Measurements from ENCODE around the gene VSTM2L. TPM values are rescaled to one million over a fixed set of nuclear protein-coding genes. Genes with fewer than 3 reads are reported as not detected.

The VSTM2L gene
- total RNA-seq, 2 experiments from 2014 or later, result not detected

DNA sequence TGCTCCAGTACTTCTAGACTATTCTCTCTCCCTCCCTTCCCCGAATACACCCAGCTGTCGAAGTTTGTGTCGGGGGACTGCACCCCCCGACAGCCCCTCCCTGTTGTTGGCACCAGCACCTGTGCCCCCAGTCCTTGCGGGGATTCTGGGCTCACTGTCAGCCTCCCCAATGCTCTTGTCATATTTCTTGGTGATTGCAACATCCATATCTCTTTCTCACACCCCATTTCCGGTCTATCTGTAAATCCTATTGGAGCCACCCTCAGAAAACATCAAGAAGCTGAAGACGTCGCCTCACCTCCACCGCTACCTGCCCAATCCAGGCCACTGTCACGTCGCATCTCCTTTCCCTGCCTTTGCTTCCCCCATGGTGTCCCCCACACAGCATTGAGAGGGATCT, 32.6 kb upstream of the VSTM2L start:
- H3K27ac Mint-ChIP-seq, result peak overlapping the region; percentile 1
- POLR2A ChIA-PET, result no interaction called here

DNA sequence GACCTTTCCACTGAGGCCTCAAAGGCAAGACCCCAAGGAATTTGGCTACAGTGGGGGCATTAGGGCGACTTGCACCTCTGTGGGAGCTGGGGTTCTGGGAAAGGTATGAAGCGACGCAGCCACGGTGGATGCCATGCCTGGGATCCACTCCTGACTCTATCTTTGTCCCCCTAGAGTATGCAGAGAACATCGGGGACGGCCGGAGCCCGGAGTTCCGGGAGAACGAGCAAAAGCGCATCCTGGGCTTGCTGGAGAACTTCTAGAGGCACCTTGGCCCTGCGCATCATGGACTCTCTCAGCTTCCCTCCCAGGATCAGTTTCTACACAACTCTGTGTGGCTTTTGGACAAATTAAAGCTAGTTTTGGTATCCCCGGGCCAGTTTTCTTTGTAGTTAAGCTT, 31.2 kb upstream of the VSTM2L start:
- DNase-seq, result no peak
- H3K4me1 Mint-ChIP-seq, result no peaks in the 10 kb centered on the region
- H3K36me3 Mint-ChIP-seq (ENCODE audit: low read depth), result peaks cover 6% of the 10 kb centered on the region
- H3K27ac Mint-ChIP-seq, result no peak overlapping the region
- no peaks in the 10 kb centered on the region for H3K9me3 Mint-ChIP-seq
- no peak overlapping the region for H3K4me3 Mint-ChIP-seq
- ChIA-PET CTCF (interaction anchor here (1.5 kb wide), 1 partner anchor 10 kb away, joined by 6 read pairs; no protein-coding TSS in a partner anchor), POLR2A (no interaction called here)
- no peaks in the 10 kb centered on the region for H3K27me3 Mint-ChIP-seq

More for the DNA sequence above, 32.6 kb upstream of the VSTM2L start:
- H3K4me1 Mint-ChIP-seq, result no peaks in the 10 kb centered on the region
- H3K36me3 Mint-ChIP-seq (ENCODE audit: low read depth), result peaks cover 6% of the 10 kb centered on the region
- no peaks in the 10 kb centered on the region for H3K27me3 Mint-ChIP-seq
- no peak for DNase-seq
- CTCF ChIA-PET, result no interaction called here
- no peaks in the 10 kb centered on the region for H3K9me3 Mint-ChIP-seq
- H3K4me3 Mint-ChIP-seq, result no peak overlapping the region

DNA sequence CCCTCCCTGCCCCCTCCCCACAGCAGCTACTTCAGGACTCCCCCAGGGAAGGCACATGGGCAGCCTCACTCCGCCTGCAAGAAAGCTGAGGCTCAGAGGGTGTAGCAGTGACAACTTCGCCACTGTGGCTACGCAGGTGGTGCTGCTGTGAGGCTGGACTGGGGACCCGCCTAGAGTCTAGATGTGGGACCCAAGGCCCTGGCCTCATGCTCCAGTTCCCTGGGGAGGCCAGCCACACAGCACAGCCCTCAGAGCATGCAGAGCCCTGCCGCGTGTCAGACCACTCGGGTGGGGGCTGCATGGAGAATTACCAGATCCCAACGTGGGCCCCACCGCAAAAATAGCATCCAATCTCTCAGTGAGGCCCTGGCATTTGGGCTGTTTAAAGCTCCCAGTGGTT, 30.8 kb upstream of the VSTM2L start:
- CTCF ChIA-PET, result interaction anchor here (1.5 kb wide), 1 partner anchor 10 kb away, joined by 6 read pairs; no protein-coding TSS in a partner anchor
- H3K36me3 Mint-ChIP-seq (ENCODE audit: low read depth), result peaks cover 6% of the 10 kb centered on the region
- H3K4me1 Mint-ChIP-seq, result no peaks in the 10 kb centered on the region
- POLR2A ChIA-PET, result no interaction called here
- H3K4me3 Mint-ChIP-seq, result no peak overlapping the region
- DNase-seq, result no peak
- no peaks in the 10 kb centered on the region for H3K27me3 Mint-ChIP-seq
- H3K9me3 Mint-ChIP-seq, result no peaks in the 10 kb centered on the region
- H3K27ac Mint-ChIP-seq, result no peak overlapping the region

DNA sequence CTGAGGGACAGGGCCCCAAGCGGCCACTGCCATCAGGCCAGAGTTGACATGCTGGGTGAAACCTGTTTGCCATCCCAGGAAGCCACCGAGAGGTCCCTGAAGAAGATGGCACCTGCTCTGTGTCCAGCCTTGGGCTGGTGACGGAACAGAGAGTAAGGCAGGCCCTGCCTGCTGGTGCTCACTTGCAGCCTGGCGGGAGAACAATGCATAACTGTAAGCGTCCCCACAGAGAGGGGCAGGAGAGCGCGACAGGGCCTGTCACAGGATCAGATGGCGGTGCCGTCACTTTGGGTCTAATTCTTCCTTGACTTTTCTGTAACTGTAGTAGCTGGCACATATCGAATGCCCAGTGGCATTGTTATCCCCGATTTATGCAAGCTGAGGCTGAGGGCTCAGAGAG, 29.0 kb upstream of the VSTM2L start:
- Mint-ChIP-seq H3K9me3 (no peaks in the 10 kb centered on the region), H3K4me1 (no peaks in the 10 kb centered on the region), H3K27ac (no peak overlapping the region), H3K27me3 (no peaks in the 10 kb centered on the region), H3K36me3 (ENCODE audit: low read depth) (peaks cover 6% of the 10 kb centered on the region), H3K4me3 (no peak overlapping the region)
- ChIA-PET CTCF (interaction anchor here (0.5 kb wide), 1 partner anchor 78 kb away, joined by 4 read pairs; no protein-coding TSS in a partner anchor), POLR2A (no interaction called here)
- DNase-seq, result no peak

DNA sequence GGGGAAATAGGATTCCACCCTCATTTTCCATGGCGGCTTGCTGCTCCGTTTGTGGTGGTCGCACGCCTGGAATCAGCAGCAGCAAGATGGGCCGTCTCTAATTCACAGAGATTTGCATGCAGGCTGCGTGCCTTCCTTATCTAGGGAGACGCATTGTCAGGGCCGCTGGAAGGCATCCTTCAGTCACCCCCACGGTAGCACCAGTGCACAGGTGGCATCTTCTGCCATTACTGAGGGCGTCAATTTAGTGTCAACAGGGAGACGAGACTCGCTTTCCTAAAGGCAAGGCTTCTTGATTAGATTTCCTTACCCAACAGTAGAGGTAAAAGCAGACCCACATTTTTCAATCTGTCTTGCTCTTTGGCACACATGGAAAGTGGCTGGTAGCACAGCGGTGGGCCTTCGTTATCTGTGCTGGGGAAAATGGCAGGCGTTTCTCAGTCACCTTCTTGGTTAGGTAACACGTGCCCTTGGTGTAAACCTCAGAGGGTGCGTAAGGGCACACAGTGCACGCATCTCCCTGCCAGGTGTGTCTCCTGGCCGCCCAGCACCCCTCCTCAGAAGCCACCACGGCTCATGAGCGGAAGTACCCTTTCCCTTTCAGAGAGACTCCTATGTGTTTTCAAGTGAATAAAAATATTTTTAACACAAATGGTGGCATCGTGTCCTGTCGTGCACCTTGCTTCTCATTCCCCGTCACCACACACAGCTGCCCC, 27.3 kb upstream of the VSTM2L start:
- H3K27ac Mint-ChIP-seq, result no peak overlapping the region
- H3K9me3 Mint-ChIP-seq, result no peaks in the 10 kb centered on the region
- no peaks in the 10 kb centered on the region for H3K27me3 Mint-ChIP-seq
- H3K36me3 Mint-ChIP-seq (ENCODE audit: low read depth), result peaks cover 2% of the 10 kb centered on the region
- no peaks in the 10 kb centered on the region for H3K4me1 Mint-ChIP-seq
- ChIA-PET CTCF (no interaction called here), POLR2A (no interaction called here)
- DNase-seq, result no peak
- H3K4me3 Mint-ChIP-seq, result no peak overlapping the region

DNA sequence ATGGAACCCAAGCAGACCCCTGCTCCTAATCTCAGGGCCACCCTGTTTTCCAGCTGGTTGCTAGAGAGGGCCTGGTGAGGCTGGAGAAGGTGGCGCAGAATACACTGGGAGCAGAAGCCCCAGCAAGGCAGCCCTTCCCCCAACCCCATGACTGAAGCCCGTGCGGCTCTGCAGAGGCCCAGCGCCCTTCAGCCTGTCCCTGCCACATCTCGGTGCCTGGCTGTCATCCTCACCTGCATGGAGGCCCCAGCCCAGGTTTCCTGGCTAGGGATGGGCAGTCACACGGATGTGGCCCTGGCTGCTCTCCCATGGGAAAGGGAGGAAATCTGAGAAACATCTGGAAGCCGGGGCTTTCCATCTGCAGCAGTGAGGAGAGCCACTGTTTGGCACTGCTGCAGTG, 26.1 kb upstream of the VSTM2L start:
- no peaks in the 10 kb centered on the region for H3K4me1 Mint-ChIP-seq
- POLR2A ChIA-PET, result no interaction called here
- CTCF ChIA-PET, result no interaction called here
- DNase-seq, result no peak
- H3K27me3 Mint-ChIP-seq, result no peaks in the 10 kb centered on the region
- no peak overlapping the region for H3K27ac Mint-ChIP-seq
- H3K4me3 Mint-ChIP-seq, result no peak overlapping the region
- H3K36me3 Mint-ChIP-seq (ENCODE audit: low read depth), result no peaks in the 10 kb centered on the region
- H3K9me3 Mint-ChIP-seq, result no peaks in the 10 kb centered on the region

DNA sequence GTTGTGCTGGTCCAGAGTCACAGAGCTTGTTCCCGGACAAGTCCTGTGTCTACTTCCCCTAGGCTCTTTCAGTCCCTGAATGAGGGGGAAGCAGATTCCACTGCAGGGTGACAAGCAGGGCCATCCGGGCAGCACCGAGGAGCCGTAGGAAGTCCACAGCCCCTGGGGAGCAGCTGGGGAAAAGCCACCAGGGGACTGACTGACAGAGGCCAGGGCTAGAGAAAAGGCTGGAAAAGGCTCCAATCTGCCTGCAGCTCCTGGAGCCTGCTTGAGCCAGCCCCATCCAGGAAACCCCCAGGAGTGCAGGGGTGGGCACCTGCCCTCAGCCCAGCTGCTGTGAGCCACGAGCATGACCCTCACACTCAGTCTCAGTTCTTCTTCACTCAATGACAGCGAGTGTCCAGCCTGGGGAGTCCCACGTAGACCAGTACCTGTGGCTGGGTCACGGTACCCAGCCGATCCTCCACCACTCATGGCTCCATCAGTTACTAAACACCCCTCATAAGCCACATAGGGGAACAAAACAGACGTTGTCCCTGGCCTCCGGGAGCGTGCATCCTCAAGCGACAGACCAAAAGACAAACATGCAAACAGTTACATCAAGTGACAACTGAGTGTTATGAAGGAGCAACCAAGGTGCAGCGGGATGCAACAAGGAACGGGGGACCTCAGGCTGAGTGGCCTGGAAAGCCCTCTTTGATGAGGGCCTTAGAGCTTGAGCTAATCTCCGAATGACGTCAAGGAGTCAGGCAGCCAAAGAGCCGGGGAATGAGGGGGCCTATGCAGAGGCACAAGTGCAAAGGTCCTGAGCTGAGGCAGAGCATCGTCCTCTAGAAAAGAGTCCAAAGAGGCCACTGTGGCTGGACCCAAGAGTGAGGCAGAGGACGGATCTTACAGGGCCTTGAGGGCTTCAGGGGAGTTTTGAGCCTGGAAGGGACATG, 24.8 kb upstream of the VSTM2L start:
- Mint-ChIP-seq H3K36me3 (ENCODE audit: low read depth) (no peaks in the 10 kb centered on the region), H3K4me1 (no peaks in the 10 kb centered on the region), H3K27ac (no peak overlapping the region), H3K27me3 (no peaks in the 10 kb centered on the region), H3K9me3 (no peaks in the 10 kb centered on the region), H3K4me3 (no peak overlapping the region)
- ChIA-PET CTCF (no interaction called here), POLR2A (no interaction called here)
- DNase-seq, result no peak

DNA sequence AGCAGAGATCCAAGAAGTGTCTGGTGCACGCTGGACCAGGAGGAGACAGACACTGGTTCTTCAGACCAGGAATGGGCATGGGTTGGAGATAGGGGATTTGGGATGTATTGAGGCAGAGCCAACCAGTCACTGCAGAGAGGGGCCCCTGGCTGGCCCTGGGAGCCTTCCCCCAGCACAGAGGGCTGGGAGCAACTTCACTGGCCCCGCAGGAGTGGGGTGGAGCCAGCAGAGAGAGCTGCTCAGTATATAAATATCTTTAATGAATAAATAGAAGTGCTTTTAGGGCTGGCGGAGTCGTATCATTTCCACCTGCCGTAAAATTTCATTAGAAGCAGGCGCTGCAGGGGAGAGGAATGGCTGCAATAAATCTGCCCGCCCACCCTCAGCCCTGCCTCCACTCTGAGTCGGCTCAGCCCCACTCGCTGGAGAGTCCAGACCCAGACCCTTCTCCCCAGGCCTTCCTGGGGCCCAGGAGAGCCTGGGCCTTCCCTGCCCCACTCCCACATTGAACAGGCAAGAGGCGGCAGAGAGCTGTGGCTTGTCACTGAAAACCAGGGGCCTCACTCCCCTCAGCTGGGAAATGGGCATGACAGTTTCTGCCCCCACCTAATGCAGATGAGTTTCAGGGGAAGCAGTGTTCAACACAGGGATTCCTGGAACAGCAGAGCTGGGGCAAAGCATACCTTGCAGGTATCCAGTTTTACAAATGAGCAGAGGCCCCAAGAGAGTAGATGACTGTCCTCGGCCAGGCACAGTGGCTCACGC, 23.9 kb upstream of the VSTM2L start:
- DNase-seq, result no peak
- no peaks in the 10 kb centered on the region for H3K4me1 Mint-ChIP-seq
- H3K36me3 Mint-ChIP-seq (ENCODE audit: low read depth), result no peaks in the 10 kb centered on the region
- H3K4me3 Mint-ChIP-seq, result no peak overlapping the region
- no peaks in the 10 kb centered on the region for H3K27me3 Mint-ChIP-seq
- no peak overlapping the region for H3K27ac Mint-ChIP-seq
- CTCF ChIA-PET, result no interaction called here
- no peaks in the 10 kb centered on the region for H3K9me3 Mint-ChIP-seq
- POLR2A ChIA-PET, result no interaction called here

DNA sequence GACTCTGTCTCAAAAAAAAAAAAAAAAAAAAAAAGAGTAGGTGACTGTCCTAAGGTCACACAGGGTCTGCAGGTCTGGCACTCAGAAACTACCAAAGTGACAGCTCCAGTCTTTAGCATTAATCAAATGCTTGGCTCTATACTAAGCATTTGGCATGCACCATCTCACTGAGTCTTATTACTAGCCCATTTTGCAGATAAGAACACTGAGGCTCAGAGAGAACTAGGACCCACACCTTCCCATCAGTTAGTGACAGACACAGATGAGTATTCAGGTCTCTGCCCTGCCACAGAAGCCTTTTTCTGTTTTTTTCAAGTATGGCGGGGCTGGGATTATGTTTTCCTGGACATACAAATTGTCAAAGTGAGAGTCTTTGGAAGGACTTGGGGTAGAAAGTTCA, 23.1 kb upstream of the VSTM2L start:
- ChIA-PET POLR2A (no interaction called here), CTCF (no interaction called here)
- Mint-ChIP-seq H3K9me3 (no peaks in the 10 kb centered on the region), H3K4me1 (no peaks in the 10 kb centered on the region), H3K4me3 (no peak overlapping the region), H3K27me3 (no peaks in the 10 kb centered on the region), H3K36me3 (ENCODE audit: low read depth) (no peaks in the 10 kb centered on the region), H3K27ac (no peak overlapping the region)
- DNase-seq, result no peak

DNA sequence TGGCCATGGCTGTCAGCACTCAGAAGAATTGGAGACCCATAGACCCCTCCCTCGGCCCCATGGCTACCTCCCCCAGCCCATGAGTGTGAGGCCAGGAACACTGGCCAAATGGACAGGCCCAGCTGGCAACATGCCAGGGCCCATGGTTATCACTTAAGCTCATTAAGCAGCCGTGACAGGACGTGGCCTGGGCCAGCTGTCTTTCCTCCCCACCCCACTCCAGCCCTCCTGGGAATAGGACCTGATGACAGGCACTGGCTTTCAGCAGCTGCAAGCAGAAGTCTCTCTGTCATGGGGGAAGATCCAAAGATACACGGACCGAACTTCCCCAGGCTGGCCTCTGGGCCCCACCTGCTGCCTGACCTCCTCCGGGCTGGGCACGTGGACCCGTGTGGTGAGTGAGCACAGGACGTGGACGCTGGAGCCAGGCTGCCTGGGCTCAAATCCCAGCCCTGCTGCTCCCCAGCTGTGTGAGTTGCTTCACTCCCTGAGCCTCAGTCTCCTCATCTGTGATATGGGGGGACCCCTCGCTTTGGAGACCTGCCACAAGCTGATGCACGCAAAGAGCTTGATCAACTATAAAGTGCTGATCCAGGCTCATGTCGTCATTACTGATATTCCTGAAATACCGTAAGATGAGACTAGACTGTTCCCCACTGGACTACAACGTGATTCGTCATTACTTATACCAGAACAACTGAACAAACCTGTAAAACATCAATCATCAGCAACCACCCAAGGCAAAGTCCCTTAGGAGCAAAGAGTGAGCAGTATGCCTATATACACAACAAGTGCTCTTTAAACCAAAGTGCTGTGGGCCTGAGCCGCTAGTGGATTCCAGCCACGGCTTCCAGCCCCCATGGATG, 22.0 kb upstream of the VSTM2L start:
- Mint-ChIP-seq H3K27me3 (no peaks in the 10 kb centered on the region), H3K27ac (no peak overlapping the region), H3K9me3 (no peaks in the 10 kb centered on the region), H3K4me1 (no peaks in the 10 kb centered on the region), H3K4me3 (no peak overlapping the region), H3K36me3 (ENCODE audit: low read depth) (no peaks in the 10 kb centered on the region)
- POLR2A ChIA-PET, result no interaction called here
- CTCF ChIA-PET, result no interaction called here
- no peak for DNase-seq

DNA sequence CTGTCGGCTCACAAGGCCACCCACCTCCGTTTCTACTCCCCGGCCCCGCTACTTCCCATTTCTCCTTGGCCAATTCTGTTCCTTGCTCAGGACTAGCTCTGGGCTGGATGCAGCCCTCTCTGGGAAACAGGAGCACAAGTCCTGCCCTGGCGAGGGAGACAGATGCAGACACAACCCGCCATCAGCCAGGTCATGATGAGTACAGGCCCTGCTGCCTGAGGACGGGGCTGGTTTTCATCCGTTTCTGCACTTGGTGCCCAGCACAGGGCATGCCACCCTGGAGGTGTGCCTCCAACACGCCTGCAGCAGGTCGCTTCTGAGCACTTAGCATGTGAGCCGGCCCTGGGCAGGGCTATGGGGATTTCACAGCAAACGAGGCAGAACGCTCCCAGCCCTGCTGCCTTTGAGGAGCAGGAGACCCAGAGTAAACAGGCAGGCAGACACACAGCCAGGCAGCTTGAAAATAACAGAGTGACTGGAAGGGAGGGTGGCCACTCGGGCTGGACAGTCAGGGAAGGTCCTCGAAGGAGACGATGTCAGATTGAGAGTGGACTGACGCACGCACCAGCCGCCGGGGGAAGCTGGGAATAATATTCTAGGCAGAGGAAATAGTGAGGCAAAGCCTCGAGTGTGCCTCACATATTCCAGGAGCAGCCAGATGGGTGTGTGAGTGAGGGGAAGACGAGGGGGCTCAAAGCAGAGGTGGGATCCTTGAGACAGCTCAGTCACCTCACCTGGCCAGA, 21.2 kb upstream of the VSTM2L start:
- ChIA-PET POLR2A (no interaction called here), CTCF (interaction anchor here (1.2 kb wide), 1 partner anchor 9 kb away, joined by 6 read pairs; no protein-coding TSS in a partner anchor)
- no peaks in the 10 kb centered on the region for H3K4me1 Mint-ChIP-seq
- no peak for DNase-seq
- no peaks in the 10 kb centered on the region for H3K9me3 Mint-ChIP-seq
- H3K36me3 Mint-ChIP-seq (ENCODE audit: low read depth), result no peaks in the 10 kb centered on the region
- H3K27me3 Mint-ChIP-seq, result no peaks in the 10 kb centered on the region
- H3K4me3 Mint-ChIP-seq, result no peak overlapping the region
- H3K27ac Mint-ChIP-seq, result no peak overlapping the region

All from activated CD4-positive, alpha-beta T cell treated with anti-CD3 and anti-CD28 coated beads, Interleukin-2, amount 10 ng/mL, durations not matched to agents 7 days and 5 days (primary cell).